Measurements from ENCODE around the gene MB. TPM values are rescaled to one million over a fixed set of nuclear protein-coding genes. Genes with fewer than 3 reads are reported as not detected.

Gene MB
- total and polyA plus RNA-seq, 9 of the 15 experiments (the other 6 are each of a cell fraction or from before 2014, with no cell fraction given): not detected

DNA sequence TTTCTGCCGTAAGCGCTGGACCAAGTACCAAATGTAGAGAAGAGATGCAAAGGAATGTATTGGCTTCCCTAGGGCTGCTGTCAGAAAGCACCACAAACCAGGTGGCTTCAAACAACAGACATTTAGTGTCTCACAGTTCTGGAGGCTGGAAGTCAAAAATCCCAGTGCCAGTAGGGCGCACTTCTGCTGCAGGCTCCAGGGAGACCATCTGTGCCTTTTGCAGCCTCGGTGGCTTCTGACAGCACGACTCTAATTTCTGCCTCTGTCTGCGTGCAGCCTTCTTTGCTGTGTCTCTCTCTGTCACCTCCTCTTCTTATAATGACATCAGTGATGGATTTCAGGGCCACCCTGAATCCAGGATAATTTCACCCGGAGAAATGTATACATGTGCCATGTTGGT lies 34.0 kb upstream of the MB start:
- FAIRE-seq (no peak), DNase-seq (ENCODE audit: extremely low read depth in 1 of 4, low spot score in 3 of 4) (no peak), ATAC-seq (no peak)
- POLR2A ChIA-PET: no interaction called here
- peaks cover under 1 to 2% of the 10 kb centered on the region in 2 experiments; a peak in 3 of 5 replicates for H3K4me1 ChIP-seq (replicated peaks in 1 of 2; ENCODE audit: control insufficient read depth in 2 of 2, insufficient read depth in 2 of 2, low read length in 2 of 2)
- no peaks in the 10 kb centered on the region for H3K36me3 ChIP-seq (ENCODE audit: control insufficient read depth, insufficient read depth, low read length)
- WGBS (ENCODE audit: insufficient coverage, low coverage, missing lambda C conversion rate): 77% methylated on average over 7 of the region's 7 CpGs
- no peaks in the 10 kb centered on the region for H3K79me2 ChIP-seq (ENCODE audit: control insufficient read depth, insufficient read depth, low read length)
- no peak overlapping the region for H3K4me3 ChIP-seq
- H3K4me2 ChIP-seq (ENCODE audit: insufficient read depth, low read length): no peak overlapping the region
- no peak overlapping the region for H3K9ac ChIP-seq (ENCODE audit: insufficient read depth in 1 of 2, low read depth in 2 of 2, low read length in 2 of 2)
- no peaks in the 10 kb centered on the region for H3K27me3 ChIP-seq (ENCODE audit: control insufficient read depth in 2 of 2, insufficient read depth in 2 of 2, low read length in 2 of 2)
- CTCF ChIA-PET (ENCODE audit: low intra/inter-chr PET ratio): no interaction called here
- H3K27ac ChIP-seq (ENCODE audit: extremely low read depth, low read depth, low read length): no peak overlapping the region
- no peak overlapping the region for H2AFZ ChIP-seq (ENCODE audit: low read depth, low read length)
- H3K9me1 ChIP-seq (ENCODE audit: control insufficient read depth, insufficient read depth, low read length): no peaks in the 10 kb centered on the region
- H4K20me1 ChIP-seq (replicated peaks; ENCODE audit: control insufficient read depth, insufficient read depth, low read length): no peaks in the 10 kb centered on the region
- BruUV-seq (replicated peaks): no TSS peak
- intact Hi-C loops (cut with micrococcal nuclease) (no loop called here), in situ Hi-C loops (cut with MboI) (no loop called here)
- H3K9me3 ChIP-seq (replicated peaks; ENCODE audit: control insufficient read depth, insufficient read depth, low read depth, low read length): no peaks in the 10 kb centered on the region
- TF ChIP-seq NFE2 (IDR thresholded peaks at IDR 0.05; ENCODE audit: low read depth): no peak
- TF ChIP-seq, protein P1, sequence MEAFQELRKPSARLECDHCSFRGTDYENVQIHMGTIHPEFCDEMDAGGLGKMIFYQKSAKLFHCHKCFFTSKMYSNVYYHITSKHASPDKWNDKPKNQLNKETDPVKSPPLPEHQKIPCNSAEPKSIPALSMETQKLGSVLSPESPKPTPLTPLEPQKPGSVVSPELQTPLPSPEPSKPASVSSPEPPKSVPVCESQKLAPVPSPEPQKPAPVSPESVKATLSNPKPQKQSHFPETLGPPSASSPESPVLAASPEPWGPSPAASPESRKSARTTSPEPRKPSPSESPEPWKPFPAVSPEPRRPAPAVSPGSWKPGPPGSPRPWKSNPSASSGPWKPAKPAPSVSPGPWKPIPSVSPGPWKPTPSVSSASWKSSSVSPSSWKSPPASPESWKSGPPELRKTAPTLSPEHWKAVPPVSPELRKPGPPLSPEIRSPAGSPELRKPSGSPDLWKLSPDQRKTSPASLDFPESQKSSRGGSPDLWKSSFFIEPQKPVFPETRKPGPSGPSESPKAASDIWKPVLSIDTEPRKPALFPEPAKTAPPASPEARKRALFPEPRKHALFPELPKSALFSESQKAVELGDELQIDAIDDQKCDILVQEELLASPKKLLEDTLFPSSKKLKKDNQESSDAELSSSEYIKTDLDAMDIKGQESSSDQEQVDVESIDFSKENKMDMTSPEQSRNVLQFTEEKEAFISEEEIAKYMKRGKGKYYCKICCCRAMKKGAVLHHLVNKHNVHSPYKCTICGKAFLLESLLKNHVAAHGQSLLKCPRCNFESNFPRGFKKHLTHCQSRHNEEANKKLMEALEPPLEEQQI (IDR thresholded peaks at IDR 0.05): no peak
- no peak for TF ChIP-seq MTF1 (CRISPR knock-in tag; IDR thresholded peaks at IDR 0.05; ENCODE audit: borderline replicate concordance)
- no peak for TF ChIP-seq MYNN (IDR thresholded peaks at IDR 0.05)
- no peak for TF ChIP-seq MYNN (CRISPR knock-in tag; IDR thresholded peaks at IDR 0.05)
- TF ChIP-seq, protein P2, sequence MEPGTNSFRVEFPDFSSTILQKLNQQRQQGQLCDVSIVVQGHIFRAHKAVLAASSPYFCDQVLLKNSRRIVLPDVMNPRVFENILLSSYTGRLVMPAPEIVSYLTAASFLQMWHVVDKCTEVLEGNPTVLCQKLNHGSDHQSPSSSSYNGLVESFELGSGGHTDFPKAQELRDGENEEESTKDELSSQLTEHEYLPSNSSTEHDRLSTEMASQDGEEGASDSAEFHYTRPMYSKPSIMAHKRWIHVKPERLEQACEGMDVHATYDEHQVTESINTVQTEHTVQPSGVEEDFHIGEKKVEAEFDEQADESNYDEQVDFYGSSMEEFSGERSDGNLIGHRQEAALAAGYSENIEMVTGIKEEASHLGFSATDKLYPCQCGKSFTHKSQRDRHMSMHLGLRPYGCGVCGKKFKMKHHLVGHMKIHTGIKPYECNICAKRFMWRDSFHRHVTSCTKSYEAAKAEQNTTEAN (CRISPR knock-in tag; IDR thresholded peaks at IDR 0.05): no peak
- TF ChIP-seq, protein P3, sequence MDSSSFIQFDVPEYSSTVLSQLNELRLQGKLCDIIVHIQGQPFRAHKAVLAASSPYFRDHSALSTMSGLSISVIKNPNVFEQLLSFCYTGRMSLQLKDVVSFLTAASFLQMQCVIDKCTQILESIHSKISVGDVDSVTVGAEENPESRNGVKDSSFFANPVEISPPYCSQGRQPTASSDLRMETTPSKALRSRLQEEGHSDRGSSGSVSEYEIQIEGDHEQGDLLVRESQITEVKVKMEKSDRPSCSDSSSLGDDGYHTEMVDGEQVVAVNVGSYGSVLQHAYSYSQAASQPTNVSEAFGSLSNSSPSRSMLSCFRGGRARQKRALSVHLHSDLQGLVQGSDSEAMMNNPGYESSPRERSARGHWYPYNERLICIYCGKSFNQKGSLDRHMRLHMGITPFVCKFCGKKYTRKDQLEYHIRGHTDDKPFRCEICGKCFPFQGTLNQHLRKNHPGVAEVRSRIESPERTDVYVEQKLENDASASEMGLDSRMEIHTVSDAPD (CRISPR knock-in tag; IDR thresholded peaks at IDR 0.05): no peak
- no peak for TF ChIP-seq ETV1 (tag; conservative IDR thresholded peaks at IDR 0.05; ENCODE audit: low read depth)
- TF ChIP-seq, protein P4, sequence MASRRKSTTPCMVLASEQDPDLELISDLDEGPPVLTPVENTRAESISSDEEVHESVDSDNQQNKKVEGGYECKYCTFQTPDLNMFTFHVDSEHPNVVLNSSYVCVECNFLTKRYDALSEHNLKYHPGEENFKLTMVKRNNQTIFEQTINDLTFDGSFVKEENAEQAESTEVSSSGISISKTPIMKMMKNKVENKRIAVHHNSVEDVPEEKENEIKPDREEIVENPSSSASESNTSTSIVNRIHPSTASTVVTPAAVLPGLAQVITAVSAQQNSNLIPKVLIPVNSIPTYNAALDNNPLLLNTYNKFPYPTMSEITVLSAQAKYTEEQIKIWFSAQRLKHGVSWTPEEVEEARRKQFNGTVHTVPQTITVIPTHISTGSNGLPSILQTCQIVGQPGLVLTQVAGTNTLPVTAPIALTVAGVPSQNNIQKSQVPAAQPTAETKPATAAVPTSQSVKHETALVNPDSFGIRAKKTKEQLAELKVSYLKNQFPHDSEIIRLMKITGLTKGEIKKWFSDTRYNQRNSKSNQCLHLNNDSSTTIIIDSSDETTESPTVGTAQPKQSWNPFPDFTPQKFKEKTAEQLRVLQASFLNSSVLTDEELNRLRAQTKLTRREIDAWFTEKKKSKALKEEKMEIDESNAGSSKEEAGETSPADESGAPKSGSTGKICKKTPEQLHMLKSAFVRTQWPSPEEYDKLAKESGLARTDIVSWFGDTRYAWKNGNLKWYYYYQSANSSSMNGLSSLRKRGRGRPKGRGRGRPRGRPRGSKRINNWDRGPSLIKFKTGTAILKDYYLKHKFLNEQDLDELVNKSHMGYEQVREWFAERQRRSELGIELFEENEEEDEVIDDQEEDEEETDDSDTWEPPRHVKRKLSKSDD (conservative IDR thresholded peaks at IDR 0.05; ENCODE audit: low read length): no peak
- TF ChIP-seq, protein P5, sequence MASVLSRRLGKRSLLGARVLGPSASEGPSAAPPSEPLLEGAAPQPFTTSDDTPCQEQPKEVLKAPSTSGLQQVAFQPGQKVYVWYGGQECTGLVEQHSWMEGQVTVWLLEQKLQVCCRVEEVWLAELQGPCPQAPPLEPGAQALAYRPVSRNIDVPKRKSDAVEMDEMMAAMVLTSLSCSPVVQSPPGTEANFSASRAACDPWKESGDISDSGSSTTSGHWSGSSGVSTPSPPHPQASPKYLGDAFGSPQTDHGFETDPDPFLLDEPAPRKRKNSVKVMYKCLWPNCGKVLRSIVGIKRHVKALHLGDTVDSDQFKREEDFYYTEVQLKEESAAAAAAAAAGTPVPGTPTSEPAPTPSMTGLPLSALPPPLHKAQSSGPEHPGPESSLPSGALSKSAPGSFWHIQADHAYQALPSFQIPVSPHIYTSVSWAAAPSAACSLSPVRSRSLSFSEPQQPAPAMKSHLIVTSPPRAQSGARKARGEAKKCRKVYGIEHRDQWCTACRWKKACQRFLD (CRISPR knock-in tag; IDR thresholded peaks at IDR 0.05): no peak
